ENCODE data around the gene PPA1. TPM values are rescaled to one million over a fixed set of nuclear protein-coding genes. Genes with fewer than 3 reads are reported as not detected.
A peak's percentile ranks its signal among the peaks of the same experiment; 100 is the strongest.

Gene PPA1
- polyA plus RNA-seq (ENCODE audit: insufficient read length in 3 of 3): 100 to 1,000 TPM in 2 of 3 donors, 10 to 100 TPM in 1; 98.4 to 117 (median 110) TPM
- long read RNA-seq, donor 1, transcript PPA1-202 (11 exons, 1,295 nt): major isoform, 43 of 128 reads
- long read RNA-seq, donor 1, partial matches to known transcripts: 85 of 128 reads
- long read RNA-seq, donor 1, other reads (novel, unspliced or antisense): 0 of 128 reads
- long read RNA-seq, donor 2, transcript PPA1-202 (11 exons, 1,295 nt): major isoform, 32 of 122 reads
- long read RNA-seq, donor 2, partial matches to known transcripts: 90 of 122 reads
- long read RNA-seq, donor 2, other reads (novel, unspliced or antisense): 0 of 122 reads
- long read RNA-seq, donor 3, transcript PPA1-202 (11 exons, 1,295 nt): major isoform, 77 of 192 reads
- long read RNA-seq, donor 3, partial matches to known transcripts: 115 of 192 reads
- long read RNA-seq, donor 3, other reads (novel, unspliced or antisense): 0 of 192 reads
- long read RNA-seq, donor 4, transcript PPA1-202 (11 exons, 1,295 nt): major isoform, 24 of 24 reads
- long read RNA-seq, donor 4, partial matches to known transcripts: 0 of 24 reads
- long read RNA-seq, donor 4, other reads (novel, unspliced or antisense): 0 of 24 reads
- long read RNA-seq, donor 5: 0 reads
- long read RNA-seq, donor 6, transcript PPA1-202 (11 exons, 1,295 nt): major isoform, 39 of 100 reads
- long read RNA-seq, donor 6, partial matches to known transcripts: 61 of 100 reads
- long read RNA-seq, donor 6, other reads (novel, unspliced or antisense): 0 of 100 reads
- long read RNA-seq, donor 7, transcript PPA1-202 (11 exons, 1,295 nt): major isoform, 65 of 301 reads
- long read RNA-seq, donor 7, partial matches to known transcripts: 236 of 301 reads
- long read RNA-seq, donor 7, other reads (novel, unspliced or antisense): 0 of 301 reads
- long read RNA-seq, donor 8, transcript PPA1-202 (11 exons, 1,295 nt): major isoform, 86 of 225 reads
- long read RNA-seq, donor 8, partial matches to known transcripts: 139 of 225 reads
- long read RNA-seq, donor 8, other reads (novel, unspliced or antisense): 0 of 225 reads
- long read RNA-seq, donor 9, transcript PPA1-202 (11 exons, 1,295 nt): major isoform, 46 of 46 reads
- long read RNA-seq, donor 9, partial matches to known transcripts: 0 of 46 reads
- long read RNA-seq, donor 9, other reads (novel, unspliced or antisense): 0 of 46 reads
- long read RNA-seq, donor 10, transcript PPA1-202 (11 exons, 1,295 nt): major isoform, 39 of 180 reads
- long read RNA-seq, donor 10, partial matches to known transcripts: 141 of 180 reads
- long read RNA-seq, donor 10, other reads (novel, unspliced or antisense): 0 of 180 reads
- long read RNA-seq, donor 11, transcript PPA1-202 (11 exons, 1,295 nt): major isoform, 27 of 97 reads
- long read RNA-seq, donor 11, partial matches to known transcripts: 70 of 97 reads
- long read RNA-seq, donor 11, other reads (novel, unspliced or antisense): 0 of 97 reads
- long read RNA-seq, donor 12, transcript PPA1-202 (11 exons, 1,295 nt): major isoform, 18 of 18 reads
- long read RNA-seq, donor 12, partial matches to known transcripts: 0 of 18 reads
- long read RNA-seq, donor 12, other reads (novel, unspliced or antisense): 0 of 18 reads
- long read RNA-seq, donor 13: 0 reads
- long read RNA-seq, donor 14, transcript PPA1-202 (11 exons, 1,295 nt): major isoform, 43 of 97 reads
- long read RNA-seq, donor 14, partial matches to known transcripts: 54 of 97 reads
- long read RNA-seq, donor 14, other reads (novel, unspliced or antisense): 0 of 97 reads
- long read RNA-seq, donor 15, transcript PPA1-202 (11 exons, 1,295 nt): major isoform, 20 of 54 reads
- long read RNA-seq, donor 15, partial matches to known transcripts: 34 of 54 reads
- long read RNA-seq, donor 15, other reads (novel, unspliced or antisense): 0 of 54 reads
- long read RNA-seq, donor 16, transcript PPA1-202 (11 exons, 1,295 nt): major isoform, 104 of 185 reads
- long read RNA-seq, donor 16, partial matches to known transcripts: 81 of 185 reads
- long read RNA-seq, donor 16, other reads (novel, unspliced or antisense): 0 of 185 reads

GRCh38 chr10:70233109-70233938 is at the start of gene PPA1:
Gene PPA1, minus strand, starts transcription at chr10:70233429. Its CDS starts 102 bp downstream, at chr10:70233327.
- peak; percentile 86 to 96 (median 94) for DNase-seq (ENCODE audit: extremely low read depth in 1 of 11, low read depth in 9 of 11, low spot score in 4 of 11)

- DNase-seq (ENCODE audit: extremely low read depth in 1 of 11, low read depth in 9 of 11, low spot score in 4 of 11): no peak
These were observed 48.4 kb upstream of the PPA1 start for GRCh38 chr10:70281609-70282008.

GRCh38 chr10:70280099-70280498 is 46.9 kb upstream of the PPA1 start:
- no peak for DNase-seq (ENCODE audit: extremely low read depth in 1 of 11, low read depth in 9 of 11, low spot score in 4 of 11)

- no peak for DNase-seq (ENCODE audit: extremely low read depth in 1 of 11, low read depth in 9 of 11, low spot score in 4 of 11)
These were observed 44.3 kb upstream of the PPA1 start for GRCh38 chr10:70277396-70278030.

- no peak for DNase-seq (ENCODE audit: extremely low read depth in 1 of 11, low read depth in 9 of 11, low spot score in 4 of 11)
These were observed 41.4 kb upstream of the PPA1 start for GRCh38 chr10:70274643-70275042.

- DNase-seq (ENCODE audit: extremely low read depth in 1 of 11, low read depth in 9 of 11, low spot score in 4 of 11): no peak
These were observed 39.7 kb upstream of the PPA1 start for GRCh38 chr10:70272925-70273316.

- no peak for DNase-seq (ENCODE audit: extremely low read depth in 1 of 11, low read depth in 9 of 11, low spot score in 4 of 11)
These were observed 39.0 kb upstream of the PPA1 start for GRCh38 chr10:70271996-70272924.

GRCh38 chr10:70270952-70271351 is 37.7 kb upstream of the PPA1 start:
- no peak for DNase-seq (ENCODE audit: extremely low read depth in 1 of 11, low read depth in 9 of 11, low spot score in 4 of 11)

GRCh38 chr10:70269741-70270140 is 36.5 kb upstream of the PPA1 start:
- no peak for DNase-seq (ENCODE audit: extremely low read depth in 1 of 11, low read depth in 9 of 11, low spot score in 4 of 11)

- DNase-seq (ENCODE audit: extremely low read depth in 1 of 11, low read depth in 9 of 11, low spot score in 4 of 11): no peak
These were observed 35.1 kb upstream of the PPA1 start for GRCh38 chr10:70268376-70268775.

- DNase-seq (ENCODE audit: extremely low read depth in 1 of 11, low read depth in 9 of 11, low spot score in 4 of 11): no peak
These were observed 34.1 kb upstream of the PPA1 start for GRCh38 chr10:70267161-70267933.

- DNase-seq (ENCODE audit: extremely low read depth in 1 of 11, low read depth in 9 of 11, low spot score in 4 of 11): no peak
These were observed 33.5 kb upstream of the PPA1 start for GRCh38 chr10:70266701-70267100.

- DNase-seq (ENCODE audit: extremely low read depth in 1 of 11, low read depth in 9 of 11, low spot score in 4 of 11): no peak
These were observed 32.8 kb upstream of the PPA1 start for GRCh38 chr10:70266056-70266455.

GRCh38 chr10:70265032-70265689 is 31.9 kb upstream of the PPA1 start:
- no peak for DNase-seq (ENCODE audit: extremely low read depth in 1 of 11, low read depth in 9 of 11, low spot score in 4 of 11)
